Activated naive CD4-positive, alpha-beta T cell treated with Interleukin-2 at 50 U/mL for 16 hours (primary cell): ENCODE results near the gene GRID1.
"Not testable (repeated sequence)": the region's sequence is repeated elsewhere in the genome, so short reads cannot be mapped to it uniquely, and the experiment has no call there.

Experiments
- DNase-seq: peaks from one replicate; pipeline ENCODE4 v3.0.0-alpha.2; 2020

GRID1 gene

DNA sequence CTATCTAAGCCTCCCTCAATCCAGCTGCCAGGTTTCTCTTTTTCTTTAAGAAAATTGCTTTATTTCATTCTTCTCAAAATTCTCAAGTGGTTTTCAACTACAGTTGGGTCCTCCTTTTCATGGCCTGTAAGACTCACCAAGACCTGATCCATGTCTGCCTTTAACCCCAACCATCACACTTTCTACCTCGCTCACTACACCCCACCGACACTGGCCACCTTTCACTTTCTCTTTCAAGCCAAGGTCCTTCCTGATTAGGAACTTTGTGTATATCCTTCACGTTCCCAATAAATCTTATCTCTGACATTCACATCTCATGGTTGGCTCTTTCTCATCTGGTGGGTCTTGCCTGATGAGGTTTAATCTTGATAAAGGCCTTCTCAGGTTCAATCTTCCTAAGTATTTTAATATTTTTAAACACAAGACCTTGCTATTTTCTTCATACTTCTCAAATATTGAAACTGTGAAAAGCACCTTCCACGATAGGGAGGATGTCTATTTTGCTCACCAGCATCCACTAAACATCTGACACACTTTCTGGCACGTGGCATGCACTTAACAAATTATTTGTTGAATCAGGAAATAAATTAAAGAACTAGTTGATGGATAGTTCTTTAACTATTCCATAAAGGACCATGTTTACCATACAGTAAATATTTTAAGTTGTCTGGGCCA lies 624.8 kb downstream of the GRID1 start:
- DNase-seq = no peak

DNA sequence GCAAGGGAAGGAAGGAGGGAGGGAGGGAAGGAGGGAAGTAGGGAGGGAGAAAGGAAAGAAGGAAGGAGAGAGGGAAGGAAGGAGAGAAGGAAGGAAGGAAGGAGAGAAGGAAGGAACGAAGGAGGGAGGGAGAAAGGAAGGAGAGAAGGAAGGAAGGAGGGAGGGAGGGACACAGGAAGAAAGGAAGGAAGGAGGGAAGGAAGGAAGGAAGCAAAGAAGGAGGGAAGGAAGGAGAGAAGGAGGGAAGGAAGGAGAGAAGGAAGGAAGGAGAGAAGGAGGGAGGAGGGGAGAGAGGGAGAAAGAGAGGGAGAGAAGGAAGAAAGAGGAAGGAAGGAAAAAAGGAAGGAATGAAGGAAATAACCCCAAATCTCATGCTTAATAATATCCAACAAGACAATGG lies 630.6 kb downstream of the GRID1 start:
- DNase-seq = no peak

DNA sequence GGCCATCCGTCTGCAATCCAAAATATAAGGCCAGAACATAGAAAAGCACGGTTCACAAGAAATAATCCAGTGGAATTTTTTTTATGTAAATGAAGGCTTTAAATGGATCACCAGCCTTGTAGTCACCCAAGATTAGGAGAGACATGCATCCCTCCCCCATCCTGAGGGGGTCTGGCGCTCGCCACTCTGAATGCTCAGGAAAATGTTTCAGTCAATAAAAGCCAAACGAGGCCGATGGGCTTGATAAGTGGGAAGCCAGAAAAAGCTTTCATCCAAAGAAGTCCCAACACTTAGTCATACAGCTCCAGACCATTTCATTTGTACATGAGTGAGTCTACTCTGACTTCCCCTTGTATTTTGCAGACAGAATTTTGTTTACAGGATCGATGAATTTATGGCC lies 631.8 kb downstream of the GRID1 start:
- DNase-seq = no peak

DNA sequence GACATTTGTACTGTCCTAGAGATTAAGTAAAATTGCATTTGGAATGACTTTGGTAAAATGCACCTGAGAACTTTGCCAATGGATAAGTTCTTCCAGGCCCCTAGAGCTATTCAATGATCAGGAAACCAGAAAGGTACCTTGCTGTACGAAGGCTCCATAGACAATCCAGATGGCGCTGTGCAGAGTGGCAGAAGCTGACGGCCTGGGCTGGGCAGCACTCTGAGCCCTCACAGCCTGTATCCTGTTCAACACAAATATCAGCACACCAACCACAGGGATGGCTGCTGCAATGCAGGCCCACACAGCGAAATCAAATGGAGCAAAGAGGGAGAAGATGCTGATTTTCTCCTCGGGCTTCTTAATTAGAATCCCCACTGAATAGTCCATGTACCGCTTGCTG lies 642.4 kb downstream of the GRID1 start:
- DNase-seq = no peak

DNA sequence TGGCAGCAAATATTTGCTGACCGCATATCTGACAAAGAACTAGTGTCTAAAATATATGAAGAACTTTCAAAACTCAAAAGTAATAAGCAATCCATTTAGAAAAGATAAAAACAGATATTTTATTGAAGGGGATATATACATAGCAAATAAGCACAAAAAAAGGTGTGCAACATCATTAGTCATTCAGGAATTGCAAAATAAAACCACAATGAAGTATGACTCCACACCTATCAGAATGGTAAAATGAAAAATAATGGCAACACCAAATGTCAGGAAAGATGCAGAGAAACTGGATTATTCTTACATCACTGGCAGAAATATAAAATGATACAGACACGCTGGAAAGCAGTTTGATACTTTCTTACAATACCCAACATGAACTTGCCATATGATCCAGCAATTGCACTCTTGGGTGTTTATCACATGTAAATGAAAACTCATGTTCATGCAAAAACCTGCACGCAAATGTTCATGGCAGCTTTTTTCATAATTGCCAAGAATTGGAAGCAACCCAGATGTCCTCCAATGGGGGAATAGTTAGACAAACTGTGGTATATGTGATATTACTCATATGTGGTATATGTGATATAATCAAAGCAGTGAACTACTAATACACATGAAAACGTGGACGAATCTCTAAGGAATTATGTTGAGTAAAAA lies 645.5 kb downstream of the GRID1 start:
- no peak for DNase-seq

DNA sequence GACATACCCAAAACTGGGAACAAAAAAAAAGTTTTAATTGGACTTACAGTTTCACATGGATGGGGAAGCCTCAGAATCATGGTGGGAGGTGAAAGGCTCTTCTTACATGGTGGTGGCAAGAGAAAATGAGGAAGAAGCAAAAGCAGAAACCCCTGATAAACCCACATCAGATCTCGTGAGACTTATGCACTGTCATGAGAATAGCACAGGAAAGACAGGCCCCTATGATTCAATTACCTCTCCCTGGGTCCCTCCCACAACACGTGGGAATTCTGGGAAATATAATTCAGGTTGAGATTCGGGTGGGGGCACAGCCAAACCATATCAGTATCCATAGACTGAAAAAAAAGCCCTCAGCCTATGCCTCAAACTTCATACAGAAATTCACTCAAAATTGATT lies 647.2 kb downstream of the GRID1 start:
- no peak for DNase-seq

DNA sequence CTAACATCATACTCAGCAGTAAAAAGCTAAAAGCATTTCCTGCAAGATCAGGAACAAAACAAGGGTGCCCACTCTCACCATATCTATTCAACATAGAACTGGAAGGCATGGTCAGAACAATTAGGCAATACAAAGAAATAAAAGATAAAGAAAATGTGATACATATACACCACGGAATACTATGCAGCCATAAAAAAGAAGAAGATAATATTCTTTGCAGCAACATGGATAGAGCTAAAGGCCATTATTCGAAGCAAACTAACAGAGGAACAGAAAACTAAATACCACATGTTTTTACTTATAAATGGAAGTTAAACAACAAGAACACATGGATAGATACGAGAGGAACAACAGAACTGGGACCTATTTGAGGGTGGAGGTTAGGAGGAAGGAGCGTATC lies 652.7 kb downstream of the GRID1 start:
- DNase-seq = no peak

DNA sequence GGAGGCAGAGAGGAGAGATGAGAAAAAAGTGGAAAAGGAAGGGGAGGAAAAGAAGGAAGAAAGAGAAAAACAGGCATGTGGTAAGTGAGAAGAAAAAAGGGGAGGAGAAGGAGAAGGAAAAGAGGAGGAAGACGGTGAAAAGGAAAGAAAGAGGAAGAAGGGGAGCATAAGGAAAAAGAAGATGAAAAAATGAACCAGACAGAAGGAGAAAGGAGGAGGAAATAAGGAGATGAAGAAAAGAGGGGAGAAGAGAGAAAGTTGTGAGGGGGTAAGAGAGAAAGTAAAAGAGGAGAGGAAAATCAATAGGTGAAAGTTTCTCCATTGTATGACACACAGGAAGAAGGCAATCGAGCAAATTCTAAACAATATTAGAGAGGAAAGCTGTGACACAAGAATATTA lies 663.8 kb downstream of the GRID1 start:
- no peak for DNase-seq

DNA sequence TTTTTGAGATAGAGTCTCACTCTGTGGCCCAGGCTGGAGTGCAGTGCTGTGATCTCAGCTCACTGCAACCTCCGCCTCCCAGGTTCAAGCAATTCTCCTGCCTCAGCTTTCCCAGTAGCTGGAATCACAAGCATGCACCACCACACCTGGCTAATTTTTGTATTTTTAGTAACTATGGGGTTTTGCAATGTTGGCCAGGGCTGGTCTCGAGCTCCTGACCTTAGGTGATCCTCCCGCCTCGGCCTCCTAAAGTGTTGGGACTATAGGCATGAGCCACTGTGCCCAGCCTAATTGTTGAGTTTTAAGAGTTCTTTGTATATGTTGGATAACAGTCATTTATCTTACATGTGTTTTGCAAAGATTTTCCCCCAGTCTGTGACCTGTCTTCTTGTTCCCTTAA lies 667.5 kb downstream of the GRID1 start:
- not testable (repeated sequence) for DNase-seq

DNA sequence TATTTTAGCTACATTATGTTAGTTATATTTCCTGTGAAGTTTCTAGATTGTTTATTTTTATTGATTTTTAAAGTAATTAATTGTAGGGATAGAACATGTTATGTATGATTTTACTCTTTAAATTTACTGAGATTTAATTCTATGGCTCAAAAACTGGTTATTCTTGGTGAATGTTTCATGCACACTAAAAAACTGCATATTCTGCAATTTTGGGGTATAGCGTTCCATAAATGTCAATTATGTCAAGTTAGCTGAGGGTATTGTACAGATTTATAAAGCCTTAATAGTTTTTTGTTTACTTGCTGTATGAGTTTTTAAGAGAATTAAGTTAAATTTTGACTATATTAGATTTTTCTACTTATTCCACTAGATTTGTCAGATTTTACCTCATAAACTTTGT lies 669.7 kb downstream of the GRID1 start:
- no peak for DNase-seq

DNA sequence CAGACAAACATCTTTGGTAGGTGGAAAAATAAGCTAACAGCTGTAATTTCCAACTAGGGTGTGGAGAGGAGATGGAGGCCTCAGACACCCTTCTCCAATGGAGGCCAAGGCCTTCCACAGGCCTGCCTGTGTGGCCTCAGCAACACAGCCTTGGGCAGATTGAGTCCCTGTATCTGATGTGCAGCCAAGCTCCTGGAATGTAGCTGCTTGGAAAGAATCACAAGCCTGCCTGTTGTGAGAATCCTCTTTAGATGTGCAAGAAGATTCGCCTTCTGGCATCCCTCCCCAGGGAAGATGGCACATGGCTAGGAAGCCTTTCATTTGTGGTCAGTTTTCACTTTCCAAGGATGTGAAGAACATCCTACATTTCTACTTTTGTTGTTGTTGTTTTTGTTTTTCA lies 684.0 kb downstream of the GRID1 start:
- no peak for DNase-seq

DNA sequence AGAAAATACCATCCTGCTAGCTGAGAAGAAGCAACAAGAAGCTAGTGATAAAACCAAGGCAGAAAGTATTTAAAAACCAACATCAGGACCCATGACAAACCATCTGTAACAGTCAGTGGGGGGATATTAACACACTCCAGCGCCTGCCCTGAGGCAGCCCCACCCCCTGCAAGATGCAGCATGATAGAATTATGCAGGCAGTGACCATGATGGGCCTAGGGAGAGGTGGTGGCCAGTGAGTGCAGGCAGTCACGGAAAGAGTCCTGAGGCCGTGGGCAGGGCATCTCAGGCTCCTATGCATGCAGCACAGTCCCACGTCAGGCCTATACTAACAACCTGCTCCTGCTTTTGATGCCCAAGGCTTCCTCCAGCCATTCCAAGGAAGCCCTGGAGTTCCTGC lies 686.9 kb downstream of the GRID1 start:
- no peak for DNase-seq

DNA sequence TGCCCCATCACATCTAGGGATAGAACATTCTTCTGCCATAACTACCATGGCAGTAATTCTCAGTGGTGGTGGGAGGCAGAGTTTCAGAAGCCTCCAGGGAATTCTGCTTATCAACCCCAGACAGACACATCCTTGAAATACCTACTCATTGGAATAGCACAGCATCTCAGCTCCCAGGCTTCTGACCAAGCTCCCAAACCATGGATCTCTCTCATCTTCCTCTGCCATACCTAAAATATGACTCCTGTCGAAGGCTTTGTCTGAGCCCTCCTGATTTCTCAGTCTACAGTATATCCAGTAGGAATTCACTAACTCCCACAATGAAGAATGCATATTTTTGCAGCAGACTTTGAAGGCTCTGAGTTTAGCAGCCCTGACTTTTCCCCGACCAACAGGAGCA lies 687.5 kb downstream of the GRID1 start:
- DNase-seq = no peak

DNA sequence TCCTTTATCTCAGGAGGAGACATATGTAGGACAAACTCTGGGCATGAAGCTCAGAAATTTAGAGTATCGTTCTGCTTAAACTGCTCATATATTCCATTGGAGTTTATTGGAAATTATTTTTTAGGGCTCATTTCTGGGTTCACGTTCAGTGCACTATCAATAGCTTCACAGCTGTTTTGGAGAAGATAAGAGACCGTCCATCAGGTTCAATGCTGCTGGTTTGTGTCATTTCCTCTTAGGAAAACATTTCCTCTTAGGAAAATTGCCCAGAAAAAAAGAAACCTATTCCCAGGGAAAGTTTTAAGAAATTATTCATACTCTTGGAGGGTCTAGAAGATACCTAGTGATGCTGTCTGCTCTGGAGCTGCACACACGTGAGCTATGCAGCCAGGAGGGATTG lies 691.7 kb downstream of the GRID1 start:
- no peak for DNase-seq

DNA sequence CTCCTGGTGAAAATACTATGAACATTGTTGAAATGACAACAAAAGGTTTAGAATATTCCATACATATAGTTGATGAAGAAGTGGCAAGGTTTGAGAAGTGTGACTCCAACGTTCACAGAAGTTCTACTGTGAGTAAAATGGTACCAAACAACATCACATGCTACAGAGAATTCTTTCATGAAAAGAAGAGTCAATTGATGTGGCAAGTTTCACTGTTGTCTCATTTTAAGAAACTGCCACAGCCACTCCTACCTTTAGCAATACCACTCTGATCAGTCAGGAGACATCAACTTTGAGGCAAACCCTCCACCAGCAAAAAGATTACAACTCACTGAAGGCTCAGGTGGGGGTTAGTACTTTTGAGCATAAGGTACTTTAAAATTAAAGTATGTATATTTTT lies 693.3 kb downstream of the GRID1 start:
- DNase-seq = no peak

DNA sequence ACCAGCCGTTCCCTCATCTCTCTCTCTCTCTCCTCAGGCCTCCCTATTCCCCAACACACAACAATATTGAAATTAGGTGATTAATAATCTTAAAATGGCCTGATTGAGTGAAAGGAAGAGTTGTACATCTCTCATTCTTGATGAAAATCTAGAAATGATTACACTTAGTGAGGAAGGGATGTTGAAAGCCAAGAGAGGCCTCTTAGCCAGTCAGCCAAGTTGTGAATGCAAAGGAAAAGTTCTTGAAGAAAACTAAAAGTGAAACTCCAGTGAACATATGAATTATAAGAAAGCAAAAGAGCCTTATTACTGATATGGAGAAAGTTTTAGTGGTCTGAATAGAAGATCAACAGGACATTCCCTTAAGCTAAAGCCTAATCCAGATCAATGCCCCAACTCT lies 695.1 kb downstream of the GRID1 start:
- no peak for DNase-seq

DNA sequence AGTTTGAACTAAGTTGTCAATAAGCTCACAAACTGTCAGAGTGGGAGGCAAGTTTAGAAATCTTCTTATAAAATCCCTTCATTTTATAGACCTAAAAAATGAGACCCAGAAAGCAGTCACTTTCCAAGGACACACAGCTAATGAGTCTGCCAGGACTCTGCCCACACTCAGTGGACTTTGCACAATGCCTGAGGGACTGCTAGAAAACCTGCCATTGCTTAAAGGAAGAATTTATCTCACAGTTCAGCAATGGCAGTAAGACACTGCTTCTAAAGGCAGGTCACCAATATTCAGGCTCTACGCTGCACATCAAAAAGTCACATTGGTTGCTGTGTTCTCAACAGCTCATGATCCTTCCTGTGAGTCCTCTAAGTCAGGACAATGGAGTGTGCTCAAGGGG lies 698.1 kb downstream of the GRID1 start:
- no peak for DNase-seq

DNA sequence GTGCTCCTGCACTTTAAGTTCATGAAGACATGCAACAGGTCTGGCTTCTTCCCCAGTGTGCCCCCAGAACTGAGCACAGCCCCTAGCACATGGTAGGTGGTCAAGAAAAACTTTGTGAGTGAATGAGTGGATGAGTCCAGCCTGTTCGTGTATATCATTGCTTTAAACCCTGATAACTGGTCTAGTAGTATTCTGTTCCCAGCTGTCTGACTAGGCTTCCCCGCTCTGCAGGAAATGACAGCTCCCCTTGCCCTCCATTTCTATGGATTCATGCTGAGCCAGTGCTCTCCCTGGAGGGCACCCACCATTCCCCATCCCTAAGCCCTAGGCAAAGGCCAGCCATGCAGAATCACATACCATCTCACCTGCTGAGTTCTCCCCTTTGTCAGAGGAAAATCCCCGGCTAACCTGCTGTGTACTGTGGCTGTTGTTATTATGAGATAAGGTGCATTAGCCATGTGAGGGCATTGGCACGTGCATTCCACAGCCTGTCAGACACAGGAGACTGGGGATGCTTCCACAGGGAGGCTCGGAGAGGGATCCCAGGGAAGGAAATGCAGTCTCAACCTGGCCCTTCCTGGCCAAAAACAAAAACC lies 698.9 kb downstream of the GRID1 start:
- no peak for DNase-seq

DNA sequence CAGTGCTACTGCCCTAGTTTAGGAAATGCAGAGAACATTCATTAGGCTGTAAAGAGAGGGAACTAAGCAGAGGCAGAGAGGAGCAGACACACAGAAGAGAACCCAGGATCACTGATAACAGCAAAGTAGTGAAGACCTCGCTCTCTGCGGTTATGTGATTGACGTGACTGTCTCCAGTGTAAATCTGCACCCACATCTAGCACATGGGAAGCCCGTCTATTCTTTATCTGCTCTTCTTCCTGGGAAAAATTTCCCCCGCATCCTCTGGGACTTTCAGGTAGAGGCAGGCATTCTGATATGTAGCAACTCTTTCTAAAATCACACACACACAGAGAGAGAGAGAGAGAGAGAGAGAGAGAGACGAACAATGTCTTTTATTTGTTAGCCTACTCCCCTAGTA lies 699.6 kb downstream of the GRID1 start:
- DNase-seq = no peak

DNA sequence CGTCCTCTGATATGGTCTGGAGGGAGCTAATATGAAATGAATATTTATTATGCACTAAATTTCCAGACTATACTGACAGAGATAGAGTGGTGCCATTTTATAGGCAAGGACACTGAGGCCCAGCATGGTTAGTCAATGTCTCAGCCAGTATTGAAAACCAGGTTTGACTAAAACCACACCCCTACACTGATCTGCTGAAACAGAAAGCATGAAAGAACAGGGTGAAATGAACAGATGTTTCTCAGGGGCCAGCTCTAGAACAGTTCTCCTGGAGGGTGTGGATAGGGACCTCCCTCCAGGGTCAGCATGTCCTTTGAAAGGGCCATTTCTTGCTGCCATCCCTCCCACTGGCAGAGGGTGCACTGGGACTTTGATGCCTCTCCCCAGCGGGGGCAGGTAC lies 700.5 kb downstream of the GRID1 start:
- no peak for DNase-seq

DNA sequence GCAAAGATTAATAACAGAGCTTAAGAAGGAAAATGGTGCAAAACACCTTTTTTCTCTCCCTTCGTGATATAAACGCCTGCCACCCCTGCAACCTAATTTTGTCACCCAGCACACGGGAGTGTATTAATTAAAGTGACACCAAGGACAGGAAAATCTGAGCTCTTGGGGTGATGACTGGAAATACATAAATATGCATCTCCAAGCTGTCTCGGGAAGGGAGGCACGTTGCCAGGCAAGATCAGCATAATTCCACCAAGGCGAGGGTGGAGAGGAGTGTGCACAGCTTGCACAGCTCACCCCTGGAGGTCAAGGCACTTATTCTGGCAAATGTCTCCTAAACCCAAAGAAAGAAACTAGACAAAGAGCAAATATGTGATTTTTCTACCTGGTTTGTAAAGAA lies 700.9 kb downstream of the GRID1 start:
- no peak for DNase-seq

DNA sequence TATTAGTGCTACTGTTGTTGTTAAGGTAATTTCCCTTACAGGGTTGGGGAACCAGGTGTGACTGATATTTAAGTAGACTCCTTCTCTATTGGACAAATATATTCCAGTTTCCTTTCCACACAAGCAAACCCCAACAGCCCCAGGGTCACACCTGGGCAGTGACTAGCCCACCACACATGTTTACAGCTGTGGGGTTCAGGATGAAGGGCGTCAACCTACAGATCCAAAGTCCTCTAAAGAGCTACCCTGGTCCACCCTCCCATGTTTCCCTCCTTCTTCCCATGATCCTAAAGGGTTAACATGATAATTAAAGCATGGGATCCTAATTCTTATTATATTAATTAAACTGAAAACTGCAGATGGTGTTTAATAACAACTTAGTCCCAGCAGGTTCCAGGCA lies 701.5 kb downstream of the GRID1 start:
- no peak for DNase-seq

DNA sequence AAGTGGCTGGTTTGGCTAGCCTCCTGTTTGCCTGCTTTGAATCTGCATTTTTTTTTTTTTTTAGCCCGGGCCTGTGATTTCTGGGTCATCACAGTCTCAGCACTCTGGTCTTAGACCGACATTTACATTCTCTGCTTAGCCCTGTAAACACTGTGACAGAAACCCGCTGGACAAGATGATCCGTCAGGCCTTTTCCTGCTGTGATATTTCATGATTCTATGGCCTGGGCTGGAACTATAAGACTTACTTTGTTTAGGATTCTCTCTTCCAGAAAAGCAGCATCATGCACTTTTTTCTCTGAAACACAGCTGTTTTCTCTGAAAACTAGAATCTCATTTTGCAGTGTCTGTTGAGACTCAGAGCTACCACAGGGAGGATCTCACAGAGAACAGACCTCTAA lies 705.5 kb downstream of the GRID1 start:
- DNase-seq = no peak

DNA sequence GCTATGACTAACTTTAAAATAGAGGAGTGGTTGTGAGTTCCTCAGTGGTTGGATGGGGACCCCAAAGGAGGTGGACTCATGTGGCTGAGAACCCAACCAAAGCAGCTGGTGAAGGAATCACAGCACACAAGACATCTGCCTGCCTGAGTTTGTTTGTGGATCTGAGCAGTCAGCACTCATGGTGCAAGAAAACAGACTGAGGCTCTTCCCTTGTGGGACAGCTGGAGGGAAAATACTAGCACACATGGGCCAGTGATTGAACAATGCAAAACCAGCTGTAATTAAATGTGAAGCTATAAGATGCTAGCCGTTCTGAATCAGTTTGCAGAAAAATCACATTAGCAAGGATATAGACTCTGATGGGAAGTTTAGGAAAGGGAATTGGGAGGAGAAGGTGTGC lies 707.3 kb downstream of the GRID1 start:
- DNase-seq = no peak

DNA sequence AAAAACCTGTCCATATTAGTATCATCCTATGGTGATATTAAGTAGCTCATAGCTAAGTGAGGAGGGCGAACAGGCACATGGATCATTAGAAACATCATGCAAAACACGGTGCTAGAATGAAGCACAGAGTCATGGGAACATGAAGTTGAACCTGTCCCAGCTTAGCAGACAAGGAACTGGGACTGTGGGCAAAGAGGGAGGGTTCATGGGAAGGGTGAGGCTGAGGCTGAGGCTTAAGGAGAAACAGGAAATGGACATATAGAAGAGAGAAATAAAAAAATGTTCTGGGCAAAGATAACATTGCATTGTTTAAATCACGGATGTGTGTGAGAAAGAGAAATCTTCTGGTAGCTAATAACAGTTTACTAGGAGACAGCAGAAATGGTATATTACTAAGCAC lies 708.1 kb downstream of the GRID1 start:
- DNase-seq = no peak
